ENCODE measurements around the gene LRFN3.
"Not testable (repeated sequence)": the region's sequence is repeated elsewhere in the genome, so short reads cannot be mapped to it uniquely, and the experiment has no call there.

The LRFN3 gene

GRCh38 chr19:35978832-35979365 is 42.7 kb downstream of the LRFN3 start:
- DNase-seq, result no peak

GRCh38 chr19:35980997-35981396 is 44.8 kb downstream of the LRFN3 start:
- DNase-seq, result not testable (repeated sequence)

- no peak for DNase-seq
Observed at GRCh38 chr19:35983177-35983576, 47.0 kb downstream of the LRFN3 start.

GRCh38 chr19:35986111-35986510 is 49.9 kb downstream of the LRFN3 start:
- DNase-seq, result no peak

- no peak for DNase-seq
Observed at GRCh38 chr19:35986664-35987570, 50.7 kb downstream of the LRFN3 start.

- DNase-seq, result no peak
Observed at GRCh38 chr19:35987571-35987896, 51.4 kb downstream of the LRFN3 start.

GRCh38 chr19:35988824-35989223 is 52.6 kb downstream of the LRFN3 start:
- no peak for DNase-seq

GRCh38 chr19:35990156-35990555 is 54.0 kb downstream of the LRFN3 start:
- DNase-seq, result no peak

GRCh38 chr19:35990771-35991730 is 54.9 kb downstream of the LRFN3 start:
- DNase-seq, result no peak

- no peak for DNase-seq
Observed at GRCh38 chr19:35991731-35992450, 55.7 kb downstream of the LRFN3 start.

- no peak for DNase-seq
Observed at GRCh38 chr19:35992907-35993765, 57.0 kb downstream of the LRFN3 start.

GRCh38 chr19:35993923-35994598 is 57.9 kb downstream of the LRFN3 start:
- DNase-seq, result no peak
